LNCaP clone FGC (cell line): ENCODE measurements around the gene RNU6-9.

Source experiments
- DNase-seq: peaks from one replicate; pipeline ENCODE4 v3.0.0-alpha.2; 2011; ENCODE audit warnings: low read depth
- H3K4me3 ChIP-seq: 2 replicates; pipeline ENCODE4 v1.5.1; 2011; ENCODE audit warnings: mild to moderate bottlenecking, low read depth, low read length, control low read depth
- CTCF ChIP-seq: IDR thresholded peaks from 2 replicates; pipeline ENCODE4 v1.5.1; 2012; ENCODE audit warnings: mild to moderate bottlenecking; ENCODE audit not compliant: control insufficient read depth, insufficient read depth; ENCODE audit errors: extremely low read depth

Gene RNU6-9

DNA sequence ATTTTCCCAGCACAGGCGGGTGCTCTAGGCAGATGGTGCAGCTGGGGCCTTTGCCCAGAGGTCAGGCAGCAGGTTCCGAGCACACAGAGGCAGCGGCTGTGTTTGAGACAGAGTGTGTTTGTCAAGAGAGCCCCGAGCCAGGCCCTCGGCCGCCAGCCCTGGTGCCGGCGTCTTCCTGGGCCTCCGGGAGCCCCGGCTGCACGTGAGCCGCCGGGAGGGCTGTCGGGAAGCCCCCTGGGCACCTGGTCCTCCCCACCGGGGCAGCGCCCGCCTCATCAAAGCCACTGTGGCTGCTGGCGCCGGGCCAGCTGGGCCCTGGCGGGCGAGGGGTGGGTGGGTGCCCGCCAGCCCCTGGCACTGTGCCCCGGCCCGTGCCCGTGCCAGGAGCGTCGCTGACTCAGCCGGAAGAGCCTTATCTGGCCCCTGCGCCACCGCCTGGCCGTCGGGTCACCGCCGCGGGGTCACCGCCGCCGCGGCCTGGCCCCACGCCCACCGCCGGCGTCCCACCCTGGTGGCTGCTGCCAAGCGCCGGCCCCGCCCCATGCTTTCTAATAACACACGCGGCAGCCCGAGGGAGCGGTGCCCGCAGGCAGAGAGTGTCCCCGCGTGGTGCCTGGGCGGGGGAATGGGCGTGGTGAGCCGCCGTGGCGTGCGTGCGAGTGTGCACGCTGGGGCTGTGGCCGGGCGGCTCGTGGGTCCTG, 47.5 kb downstream of the RNU6-9 start:
- DNase-seq: peak; percentile 75
- peak; percentile 32 for TF ChIP-seq CTCF
- H3K4me3 ChIP-seq: peak overlapping the region; percentile 58

DNA sequence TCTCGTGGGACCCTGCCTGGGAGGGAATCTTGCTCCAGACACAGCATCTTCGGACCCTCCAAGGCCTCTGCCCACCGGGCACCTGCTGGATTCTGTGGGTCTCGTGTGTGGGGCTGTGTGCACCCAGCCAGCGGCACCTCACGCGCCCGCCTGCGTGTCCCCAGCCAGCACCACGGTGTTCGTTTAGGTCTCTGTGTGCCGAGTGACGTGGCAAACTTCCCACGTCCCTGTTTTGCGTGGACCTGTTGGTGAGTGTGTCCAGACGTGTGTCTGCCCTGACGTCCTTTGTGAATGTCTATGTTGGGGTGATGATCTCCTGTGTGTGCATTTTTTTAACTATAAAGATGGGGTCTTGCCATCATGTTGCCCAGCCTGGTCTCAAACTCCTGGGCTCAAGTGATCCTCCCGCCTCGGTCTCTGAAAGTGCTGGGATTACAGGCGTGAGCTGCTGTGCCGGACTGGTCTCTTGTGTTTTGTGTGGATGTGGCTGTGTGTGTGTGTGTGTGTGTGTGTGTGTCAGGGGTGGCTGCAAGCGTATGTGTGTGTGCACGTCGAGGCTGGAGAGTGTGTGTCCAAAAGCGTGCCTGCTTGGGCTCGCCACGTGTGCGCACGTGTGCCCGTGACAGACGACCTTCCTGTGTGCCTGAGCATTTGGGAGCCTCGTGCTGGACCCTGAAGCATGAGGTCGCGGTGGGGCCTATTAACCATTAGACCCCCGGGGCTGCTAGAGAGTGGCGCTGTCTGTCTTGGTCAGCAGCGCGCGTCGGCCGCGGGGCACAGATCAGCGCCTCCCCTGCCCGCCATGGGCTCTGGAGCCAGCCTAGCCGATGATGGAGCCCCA, 48.2 kb downstream of the RNU6-9 start:
- peak overlapping the region; percentile 58 for H3K4me3 ChIP-seq
- DNase-seq: no peak
- TF ChIP-seq CTCF: no peak

- H3K4me3 ChIP-seq: peak overlapping the region; percentile 58
- no peak for DNase-seq
- no peak for TF ChIP-seq CTCF
These were observed 48.9 kb downstream of the RNU6-9 start for GRCh38 chr19:942133-942645.
